Neuronal stem cell (in vitro differentiated cells): Measurements from ENCODE around the gene POLR2A.

ENCODE experiments used
- DNase-seq: peaks from one replicate; pipeline ENCODE4 v3.0.0-alpha.2; 2013; ENCODE audit warnings: low spot score
- H2AFZ ChIP-seq: one replicate; pipeline ENCODE4 v1.6.1; 2013; ENCODE audit warnings: mild to moderate bottlenecking, low read length, inconsistent platforms
- H2AK5ac ChIP-seq: 2 replicates; pipeline ENCODE4 v1.6.1; 2013; ENCODE audit warnings: low read depth, mild to moderate bottlenecking, inconsistent platforms, low read length, moderate library complexity, mixed read lengths
- H2BK120ac ChIP-seq: 2 replicates; pipeline ENCODE4 v1.6.1; 2013; ENCODE audit warnings: low read depth, mild to moderate bottlenecking, inconsistent platforms, low read length, moderate library complexity, mixed read lengths
- H2BK12ac ChIP-seq: one replicate; pipeline ENCODE4 v1.6.1; 2013; ENCODE audit warnings: low read length, inconsistent platforms
- H2BK15ac ChIP-seq: 2 replicates; pipeline ENCODE4 v1.6.1; 2013; ENCODE audit warnings: mild to moderate bottlenecking, low read length, inconsistent platforms, mixed read lengths
- H2BK5ac ChIP-seq: one replicate; pipeline ENCODE4 v1.6.1; 2013; ENCODE audit warnings: inconsistent platforms, mild to moderate bottlenecking, low read length, moderate library complexity
- H3K14ac ChIP-seq: one replicate; pipeline ENCODE4 v1.6.1; 2013; ENCODE audit warnings: low read length, inconsistent platforms
- H3K18ac ChIP-seq: 2 replicates; pipeline ENCODE4 v1.6.1; 2013; ENCODE audit warnings: low read length, inconsistent platforms
- H3K23ac ChIP-seq: 2 replicates; pipeline ENCODE4 v1.6.1; 2013; ENCODE audit warnings: low read depth, mild to moderate bottlenecking, mixed read lengths, low read length, inconsistent platforms; ENCODE audit not compliant: poor library complexity
- H3K27ac ChIP-seq: replicated peaks from 3 replicates; pipeline ENCODE4 v1.5.1; 2013; ENCODE audit warnings: low read length, inconsistent platforms
- H3K27me3 ChIP-seq, 3 experiments: 2 replicates each; pipeline ENCODE4 v1.6.1; 2013; ENCODE audit warnings: low read length in 3 of 3, mild to moderate bottlenecking in 2 of 3, inconsistent platforms in 1 of 3, low read depth in 1 of 3, mixed read lengths in 1 of 3, moderate library complexity in 1 of 3; ENCODE audit not compliant: control insufficient read depth in 3 of 3, insufficient read depth in 3 of 3
- H3K36me3 ChIP-seq, 2 donors: replicated peaks in 1 of 2; 2 replicates each; pipeline ENCODE4 v1.6.1; 2013; ENCODE audit warnings: low read length in 2 of 2; ENCODE audit not compliant: control insufficient read depth in 2 of 2, insufficient read depth in 2 of 2
- H3K4ac ChIP-seq: 2 replicates; pipeline ENCODE4 v1.6.1; 2013; ENCODE audit warnings: inconsistent platforms, mild to moderate bottlenecking, low read length, moderate library complexity
- H3K4me1 ChIP-seq, 2 donors: 1 replicate in 1 of 2; 2 replicates in 1 of 2; pipeline ENCODE4 v1.6.1; 2013; ENCODE audit warnings: low read length in 2 of 2, low read depth in 1 of 2; ENCODE audit not compliant: control insufficient read depth in 2 of 2, insufficient read depth in 1 of 2
- H3K4me2 ChIP-seq: one replicate; pipeline ENCODE4 v1.6.1; 2013; ENCODE audit warnings: mild to moderate bottlenecking, low read length, inconsistent platforms; ENCODE audit not compliant: insufficient read depth, poor library complexity, severe bottlenecking
- H3K4me3 ChIP-seq, 2 donors: 2 replicates each; pipeline ENCODE4 v1.5.1; 2013; ENCODE audit warnings: low read length in 2 of 2, mild to moderate bottlenecking in 2 of 2, inconsistent platforms in 1 of 2, moderate library complexity in 1 of 2
- H3K79me1 ChIP-seq: one replicate; pipeline ENCODE4 v1.6.1; 2013; ENCODE audit warnings: low read depth, mild to moderate bottlenecking, inconsistent platforms, low read length, moderate library complexity
- H3K9ac ChIP-seq: one replicate; pipeline ENCODE4 v1.6.1; 2013; ENCODE audit warnings: mild to moderate bottlenecking, low read depth, low read length, inconsistent platforms; ENCODE audit not compliant: poor library complexity
- H3K9me3 ChIP-seq, 2 donors: replicated peaks in 1 of 2; 2 replicates each; pipeline versions ENCODE3 to v1.6.1; 2013; ENCODE audit warnings: low read length in 2 of 2, mild to moderate bottlenecking in 2 of 2, inconsistent platforms in 1 of 2, low read depth in 1 of 2, mixed read lengths in 1 of 2, moderate library complexity in 1 of 2; ENCODE audit not compliant: control insufficient read depth in 2 of 2, insufficient read depth in 1 of 2
- H4K8ac ChIP-seq: one replicate; pipeline ENCODE4 v1.6.1; 2013; ENCODE audit warnings: low read depth, mild to moderate bottlenecking, inconsistent platforms, low read length, moderate library complexity
- H4K91ac ChIP-seq: one replicate; pipeline ENCODE4 v1.6.1; 2013; ENCODE audit warnings: low read length, low read depth, mild to moderate bottlenecking, inconsistent platforms; ENCODE audit not compliant: poor library complexity
- WGBS, 2 donors: extraction: QIAGEN DNeasy Blood & Tissue Kit; methylation state at CpG; one replicate each; pipeline ENCODE4 v1.1.7; 2013; ENCODE audit warnings: missing lambda C conversion rate in 2 of 2, mixed read lengths in 1 of 2; ENCODE audit not compliant: insufficient read length in 2 of 2, insufficient replicate concordance in 1 of 2; ENCODE audit errors: extremely low coverage in 2 of 2; 5-methylcytosine and 5-hydroxymethylcytosine counted together

Gene POLR2A

DNA sequence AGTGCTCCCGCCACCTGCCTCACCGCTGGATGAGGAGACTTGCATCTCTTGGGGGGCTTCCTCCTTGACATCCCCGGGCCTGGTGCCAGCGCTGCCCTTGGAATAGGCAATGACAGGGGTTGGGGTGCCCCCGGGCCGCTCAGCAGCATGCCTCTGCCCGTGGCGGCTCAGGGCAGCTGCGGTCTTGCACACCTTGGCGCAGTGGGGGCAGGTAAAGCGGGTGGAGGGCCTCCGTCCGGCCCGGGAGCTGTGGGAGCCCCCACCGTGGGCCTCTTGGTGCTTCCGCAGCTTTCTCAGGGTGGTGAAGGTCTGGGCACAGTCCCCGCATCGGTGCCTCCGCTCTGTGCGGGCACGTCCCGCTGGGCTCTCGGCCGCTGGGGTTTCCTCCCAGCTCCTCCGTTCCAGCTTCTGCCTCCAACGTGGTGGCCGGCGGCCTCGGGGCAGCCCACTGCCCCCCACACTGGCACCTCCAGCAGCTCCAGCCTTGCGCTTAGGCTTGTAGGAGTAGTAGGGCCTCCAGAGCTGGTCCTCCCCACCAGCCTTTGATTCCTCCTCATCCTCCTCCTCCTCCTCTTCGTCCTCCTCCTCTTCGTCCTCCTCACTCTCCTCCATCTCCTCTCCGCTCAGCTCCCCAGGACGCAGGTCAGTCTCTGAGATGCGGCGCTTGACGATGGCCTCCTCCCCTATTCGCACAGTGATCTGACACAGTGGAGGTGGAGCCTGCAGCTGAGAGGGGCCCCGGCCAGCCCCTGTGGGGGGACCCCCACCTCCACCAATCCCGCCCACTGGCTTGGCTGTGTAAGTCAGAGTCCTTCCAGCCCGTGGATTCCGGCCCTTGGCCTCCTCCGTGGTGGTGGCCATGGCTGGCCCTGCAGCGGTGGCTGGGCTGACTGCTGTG is 21.4 kb upstream of the POLR2A start:
- H3K9me3 ChIP-seq: no peaks in the 10 kb centered on the region
- no peak overlapping the region for H3K4ac ChIP-seq
- H3K9ac ChIP-seq: no peak overlapping the region
- peak overlapping the region; percentile 98 for H2AK5ac ChIP-seq
- 100% methylated on average over 2 of the region's 44 CpGs; no CpG with 5 or more reads in 1 of the 2 donors for WGBS, 2 donors
- H3K4me1 ChIP-seq: peaks cover 5 to 10% of the 10 kb centered on the region in 2 donors
- H3K4me3 ChIP-seq: no peak overlapping the region
- peaks cover 8% of the 10 kb centered on the region for H3K79me1 ChIP-seq
- H2BK120ac ChIP-seq: no peak overlapping the region
- H2BK5ac ChIP-seq: no peak overlapping the region
- no peak overlapping the region for H2AFZ ChIP-seq
- peak overlapping the region; percentile 75 for H2BK12ac ChIP-seq
- H4K91ac ChIP-seq: peak overlapping the region; percentile 7
- no peak overlapping the region for H3K4me2 ChIP-seq
- H3K27me3 ChIP-seq: no peaks in the 10 kb centered on the region
- H3K36me3 ChIP-seq: peaks cover 5 to 36% of the 10 kb centered on the region in 2 donors
- peak overlapping the region; percentile 63 for H2BK15ac ChIP-seq
- H3K18ac ChIP-seq: peak overlapping the region; percentile 51
- H3K23ac ChIP-seq: no peak overlapping the region
- DNase-seq: no peak
- no peak overlapping the region for H3K27ac ChIP-seq
- H4K8ac ChIP-seq: no peak overlapping the region
- H3K14ac ChIP-seq: peak overlapping the region; percentile 83

DNA sequence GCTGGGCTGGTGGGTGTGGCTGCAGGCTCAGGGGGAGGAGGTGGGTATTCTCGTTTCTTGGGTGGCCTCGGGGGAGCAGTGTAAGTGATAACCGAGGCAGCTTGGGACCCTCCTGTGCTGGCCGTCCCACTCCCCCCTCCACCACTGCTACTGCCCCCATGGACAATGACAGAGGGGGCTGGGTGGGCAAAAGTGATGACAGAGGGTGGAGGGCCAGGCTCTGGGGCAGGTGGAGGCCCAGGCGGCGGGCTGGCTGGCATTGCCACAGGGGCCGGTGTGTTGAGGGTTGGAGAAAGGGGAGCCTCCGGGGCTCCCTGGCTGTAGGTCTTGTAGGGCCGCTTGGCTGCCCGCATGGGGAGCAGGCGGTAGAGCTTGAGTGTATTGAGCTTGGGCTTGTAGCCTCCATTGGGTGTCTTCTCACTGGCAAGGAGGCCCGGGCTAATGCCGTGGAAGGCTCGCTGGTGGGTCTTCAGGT is 20.8 kb upstream of the POLR2A start:
- Histone ChIP-seq H2BK5ac (no peak overlapping the region), H2BK15ac (no peak overlapping the region), H3K23ac (no peak overlapping the region), H2AK5ac (peak overlapping the region; percentile 26), H4K91ac (no peak overlapping the region), H3K4me3 (no peak overlapping the region), H2AFZ (no peak overlapping the region), H3K18ac (peak overlapping the region; percentile 35), H2BK120ac (no peak overlapping the region), H4K8ac (no peak overlapping the region), H3K79me1 (peaks cover 8% of the 10 kb centered on the region), H3K4me1 (peaks cover 7 to 12% of the 10 kb centered on the region in 2 donors), H3K36me3 (peaks cover 5 to 36% of the 10 kb centered on the region in 2 donors), H3K27me3 (no peaks in the 10 kb centered on the region), H2BK12ac (no peak overlapping the region), H3K14ac (no peak overlapping the region), H3K9ac (no peak overlapping the region), H3K27ac (no peak overlapping the region), H3K4me2 (no peak overlapping the region), H3K4ac (no peak overlapping the region), H3K9me3 (no peaks in the 10 kb centered on the region)
- no CpG with 5 or more reads among the region's 14 CpGs for WGBS, 2 donors
- no peak for DNase-seq

DNA sequence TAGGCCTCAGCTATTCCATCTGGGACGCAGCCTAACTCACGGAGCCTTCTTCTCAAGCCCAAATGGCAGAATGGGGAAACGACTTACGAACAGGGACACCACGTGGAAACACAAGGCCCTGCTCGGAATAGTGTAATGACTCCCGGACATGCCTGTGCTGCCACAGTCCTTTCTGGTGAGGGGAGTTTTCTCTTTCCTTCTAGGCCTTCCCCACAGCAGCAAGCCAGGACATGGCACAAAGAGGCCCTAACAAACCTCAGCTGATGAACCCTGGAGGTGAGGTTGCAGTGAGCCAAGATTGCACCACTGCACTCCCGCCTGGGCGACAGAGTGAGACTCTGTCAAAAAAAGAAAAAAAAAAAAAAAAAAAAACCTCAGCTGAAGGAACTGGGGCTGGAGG is 20.1 kb upstream of the POLR2A start:
- H2AK5ac ChIP-seq: no peak overlapping the region
- no peak overlapping the region for H2BK5ac ChIP-seq
- H2BK15ac ChIP-seq: no peak overlapping the region
- H3K4me2 ChIP-seq: no peak overlapping the region
- no peak overlapping the region for H3K4me3 ChIP-seq
- H3K4me1 ChIP-seq: peaks cover 7 to 14% of the 10 kb centered on the region in 2 donors
- no peak overlapping the region for H2BK120ac ChIP-seq
- WGBS, 2 donors: no CpG with 5 or more reads among the region's 9 CpGs
- no peak overlapping the region for H3K18ac ChIP-seq
- H3K79me1 ChIP-seq: peaks cover 8% of the 10 kb centered on the region
- no peaks in the 10 kb centered on the region for H3K27me3 ChIP-seq
- no peak overlapping the region for H4K91ac ChIP-seq
- H4K8ac ChIP-seq: peak overlapping the region; percentile 0
- no peak overlapping the region for H2BK12ac ChIP-seq
- no peak overlapping the region for H2AFZ ChIP-seq
- no peak overlapping the region for H3K23ac ChIP-seq
- peaks cover 5 to 36% of the 10 kb centered on the region in 2 donors for H3K36me3 ChIP-seq
- no peaks in the 10 kb centered on the region for H3K9me3 ChIP-seq
- H3K14ac ChIP-seq: no peak overlapping the region
- H3K9ac ChIP-seq: no peak overlapping the region
- no peak for DNase-seq
- no peak overlapping the region for H3K27ac ChIP-seq
- H3K4ac ChIP-seq: no peak overlapping the region

- Histone ChIP-seq H2BK120ac (no peak overlapping the region), H2BK5ac (peak overlapping the region; percentile 24), H2BK12ac (peak overlapping the region; percentile 22), H3K14ac (no peak overlapping the region), H4K91ac (peak overlapping the region; percentile 72), H3K23ac (peak overlapping the region; percentile 85), H3K79me1 (peaks cover 8% of the 10 kb centered on the region), H4K8ac (no peak overlapping the region), H2AFZ (no peak overlapping the region), H3K9me3 (no peaks in the 10 kb centered on the region), H3K4ac (no peak overlapping the region), H3K18ac (no peak overlapping the region), H3K9ac (no peak overlapping the region), H2AK5ac (no peak overlapping the region), H3K27me3 (no peaks in the 10 kb centered on the region), H3K4me1 (peaks cover 7 to 14% of the 10 kb centered on the region in 2 donors), H2BK15ac (no peak overlapping the region), H3K36me3 (peaks cover 5 to 36% of the 10 kb centered on the region in 2 donors), H3K4me3 (no peak overlapping the region), H3K4me2 (no peak overlapping the region), H3K27ac (no peak overlapping the region)
- DNase-seq: no peak
- WGBS, 2 donors: no CpG with 5 or more reads among the region's 33 CpGs
These were observed 18.4 kb upstream of the POLR2A start for GRCh38 chr17:7465597-7466275.
